Activated T-helper 1 cell treated with anti-CD3 and anti-CD28 coated beads, Interleukin-2, amount 50 U/mL, for 16 hours (primary cell): ENCODE data around the gene MGARP.
A peak's percentile ranks its signal among the peaks of the same experiment; 100 is the strongest.
"Not testable (repeated sequence)": the region's sequence is repeated elsewhere in the genome, so short reads cannot be mapped to it uniquely, and the experiment has no call there.

ENCODE experiments used
- DNase-seq, 2 donors: peaks; one replicate each; pipeline ENCODE4 v3.0.0-alpha.2; 2020; ENCODE audit warnings: low read depth in 1 of 2, low spot score in 1 of 2

MGARP gene

DNA sequence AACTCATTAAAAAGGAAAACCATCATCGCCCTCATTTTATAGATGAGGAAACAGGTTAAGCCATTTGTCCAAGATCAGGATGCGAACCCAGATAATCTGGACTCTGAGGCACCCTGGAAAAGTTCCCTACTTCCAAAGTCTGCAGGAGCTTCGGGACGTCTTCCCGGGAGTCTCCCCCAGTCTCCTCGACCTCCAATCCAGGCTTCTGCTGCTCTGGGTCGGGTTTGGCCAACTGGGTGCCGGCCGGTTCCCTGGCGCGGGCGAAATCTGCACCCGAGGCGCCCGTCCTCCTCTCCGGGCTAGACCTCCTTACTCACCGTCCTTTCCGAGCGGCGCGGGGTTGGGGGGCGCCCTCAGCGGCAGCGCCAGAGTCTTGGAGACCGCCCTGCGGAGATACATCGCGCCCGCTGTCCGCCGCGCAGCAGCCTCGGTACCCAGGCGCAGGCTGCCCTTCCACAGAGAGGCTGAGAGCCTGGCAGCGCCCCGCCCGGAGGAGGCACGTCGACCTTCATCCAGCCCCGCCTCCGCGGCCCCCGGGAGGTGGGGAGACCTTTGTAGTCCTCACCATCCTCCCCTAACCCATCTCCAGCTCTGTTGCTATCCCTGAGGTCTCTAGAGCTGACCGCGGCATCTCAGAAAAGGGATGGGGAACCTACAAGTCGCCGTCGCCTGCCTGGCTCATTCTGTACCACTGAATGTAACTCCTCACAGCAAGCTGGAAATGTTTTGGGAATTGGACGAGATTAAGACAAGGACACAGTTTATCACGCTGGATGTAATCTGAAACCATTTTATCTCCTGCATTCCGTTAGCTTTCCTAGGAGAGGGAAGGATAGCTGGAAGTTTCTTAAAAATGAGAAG lies at the start of gene MGARP:
Gene MGARP (minus strand): TSS at position 466 of the 861 bp plus-strand sequence. CDS start 67 bp downstream, at position 399.
- DNase-seq = no peak

GRCh38 chr4:139329665-139330200 lies 49.7 kb upstream of the MGARP start:
- no peak for DNase-seq

DNA sequence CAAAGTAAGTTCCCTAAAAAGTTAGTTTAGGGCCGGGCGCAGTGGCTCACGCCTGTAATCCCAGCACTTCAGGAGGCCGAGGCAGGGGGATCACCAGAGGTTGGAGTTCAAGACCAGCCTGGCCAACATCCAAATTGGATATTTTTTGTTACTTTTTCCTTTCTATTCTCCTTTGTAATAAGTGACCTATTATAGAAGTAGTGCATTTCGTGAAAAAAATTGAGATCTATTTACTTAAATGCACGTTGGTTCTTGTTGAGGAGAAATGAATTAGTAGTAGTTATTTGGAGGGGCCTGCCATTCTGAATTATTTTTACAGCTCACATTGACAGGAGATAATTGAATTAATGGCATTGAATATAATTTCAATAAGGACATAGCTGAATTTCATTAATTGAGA lies 44.6 kb upstream of the MGARP start:
- no peak for DNase-seq

DNA sequence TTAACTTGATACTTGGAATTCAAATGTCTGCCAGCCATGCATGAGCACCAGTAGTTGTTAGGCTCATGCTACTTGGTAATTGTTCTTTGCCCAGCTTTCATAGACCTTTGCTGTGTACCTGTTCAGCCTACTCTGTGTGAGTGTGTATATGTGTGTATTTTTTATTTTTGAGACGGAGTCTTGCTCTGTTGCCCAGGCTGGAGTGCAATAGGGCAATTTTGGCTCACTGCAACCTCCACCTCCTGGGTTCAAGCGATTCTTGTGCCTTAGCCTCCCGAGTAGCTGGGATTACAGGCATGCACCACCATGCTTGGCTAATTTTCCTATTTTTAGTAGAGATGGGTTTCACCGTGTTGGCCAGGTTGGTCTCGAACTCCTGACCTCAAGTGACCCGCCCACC lies 42.5 kb upstream of the MGARP start:
- not testable (repeated sequence) for DNase-seq

GRCh38 chr4:139322070-139322469 lies 42.0 kb upstream of the MGARP start:
- not testable (repeated sequence) for DNase-seq

DNA sequence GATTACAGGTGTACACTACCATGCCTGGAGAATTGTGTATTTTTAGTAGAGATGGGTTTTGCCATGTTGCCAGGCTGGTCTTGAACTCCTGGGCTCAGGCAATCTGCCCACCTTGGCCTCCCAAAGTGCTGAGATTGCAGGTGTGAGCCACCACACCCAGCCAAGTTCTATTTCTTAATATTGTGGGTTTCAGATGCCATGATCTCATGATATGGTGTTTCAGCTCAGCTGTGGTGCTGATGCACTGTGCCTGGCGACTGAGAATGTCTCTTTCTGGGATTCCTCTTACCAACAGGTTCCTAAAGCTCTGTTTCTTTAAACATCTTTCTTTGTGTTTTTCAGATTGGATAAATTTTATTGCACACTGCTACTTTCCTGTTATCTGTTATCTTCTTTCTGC lies 39.5 kb upstream of the MGARP start:
- no peak for DNase-seq

- no peak for DNase-seq
Measured at GRCh38 chr4:139317635-139318034, 37.6 kb upstream of the MGARP start.

GRCh38 chr4:139316733-139317132 lies 36.7 kb upstream of the MGARP start:
- no peak for DNase-seq

- no peak for DNase-seq
Measured at GRCh38 chr4:139315221-139315675, 35.2 kb upstream of the MGARP start.

GRCh38 chr4:139314047-139314800 lies 34.2 kb upstream of the MGARP start:
- DNase-seq = no peak

GRCh38 chr4:139313414-139313813 lies 33.4 kb upstream of the MGARP start:
- DNase-seq = not testable (repeated sequence)

GRCh38 chr4:139312552-139313332 lies 32.7 kb upstream of the MGARP start:
- no peak for DNase-seq

DNA sequence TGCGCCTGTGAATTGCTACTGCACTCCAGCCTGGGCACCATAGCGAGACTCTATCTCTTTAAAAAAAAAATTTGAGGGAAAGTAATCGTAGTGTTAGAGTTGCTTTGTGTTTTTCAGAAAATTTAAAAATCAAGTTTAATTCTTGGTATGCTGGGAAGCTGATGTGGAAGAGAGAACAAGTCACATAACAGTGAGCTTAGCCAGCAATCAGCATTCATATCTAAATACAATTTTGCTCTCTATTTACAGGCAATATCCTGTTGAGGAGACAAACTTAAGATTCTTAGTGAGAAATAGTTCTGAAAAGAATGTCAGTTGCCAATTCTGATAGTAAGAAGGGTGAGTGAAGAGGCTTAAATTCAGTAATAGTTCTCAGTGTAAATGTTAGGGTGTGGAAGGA lies 31.9 kb upstream of the MGARP start:
- DNase-seq = no peak

- DNase-seq = no peak
Measured at GRCh38 chr4:139304920-139305319, 24.9 kb upstream of the MGARP start.

GRCh38 chr4:139301821-139302611 lies 22.0 kb upstream of the MGARP start, which contains the start of gene NDUFC1:
Gene NDUFC1, minus strand, starts transcription at chr4:139302477. Its CDS starts 6,679 bp downstream, at chr4:139295798.
- peak; percentile 32 to 50 for DNase-seq

- peak; percentile 91 to 96 for DNase-seq
Measured at GRCh38 chr4:139301113-139301820, 21.2 kb upstream of the MGARP start, which contains the start of gene NAA15. Gene NAA15, plus strand, starts transcription at chr4:139301505. Its CDS starts 273 bp downstream, at chr4:139301778.

DNA sequence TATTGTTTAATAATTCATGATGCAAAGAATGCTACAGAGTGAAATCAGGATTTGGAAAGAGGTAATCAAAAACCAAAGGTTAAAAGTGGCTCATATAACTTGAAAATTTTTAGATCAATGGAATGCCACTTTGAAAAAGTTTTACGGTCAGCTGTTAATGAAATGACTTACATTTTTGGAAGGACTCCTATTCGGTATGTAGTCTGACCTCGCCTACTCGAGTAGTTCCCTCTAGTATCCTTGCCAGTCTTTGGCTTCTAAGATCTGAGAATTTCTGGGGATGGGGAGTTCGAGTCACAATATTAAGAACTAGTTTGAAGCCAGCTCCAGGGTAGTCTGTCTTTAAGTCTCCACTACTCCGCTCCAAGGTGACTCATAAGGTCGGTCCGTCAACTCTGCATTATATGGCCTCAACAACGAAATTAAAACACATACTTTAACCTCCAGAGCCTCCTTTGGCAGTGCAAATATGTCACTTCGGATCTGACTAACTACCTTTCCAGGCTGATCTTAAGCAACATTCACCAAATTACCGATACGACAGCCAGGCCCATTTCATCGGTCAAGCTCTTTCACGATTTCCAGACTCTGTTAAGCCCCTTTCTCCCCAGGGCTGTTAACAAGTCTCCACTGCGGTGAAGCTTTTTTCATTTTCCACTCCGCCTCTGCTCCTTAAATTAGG lies 20.5 kb upstream of the MGARP start:
- no peak for DNase-seq

DNA sequence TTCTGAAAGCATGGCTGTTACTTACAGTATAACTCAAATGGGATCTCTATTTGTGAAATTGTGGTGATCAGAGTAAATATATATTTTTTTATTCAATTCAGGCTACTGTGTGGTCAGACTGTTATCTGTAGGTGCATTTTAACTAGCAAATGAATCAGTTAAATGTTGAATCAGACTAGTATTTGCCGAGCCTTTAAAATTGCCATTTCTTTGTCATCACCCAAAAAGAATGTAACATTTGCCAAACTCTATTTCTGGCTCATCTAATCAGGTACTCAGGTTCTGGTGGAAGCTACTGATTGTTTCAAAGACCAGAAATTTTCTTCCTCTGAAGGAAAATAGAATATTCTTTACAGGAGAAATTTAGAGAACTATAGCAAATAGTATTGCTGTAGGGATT lies 19.5 kb upstream of the MGARP start:
- no peak for DNase-seq

DNA sequence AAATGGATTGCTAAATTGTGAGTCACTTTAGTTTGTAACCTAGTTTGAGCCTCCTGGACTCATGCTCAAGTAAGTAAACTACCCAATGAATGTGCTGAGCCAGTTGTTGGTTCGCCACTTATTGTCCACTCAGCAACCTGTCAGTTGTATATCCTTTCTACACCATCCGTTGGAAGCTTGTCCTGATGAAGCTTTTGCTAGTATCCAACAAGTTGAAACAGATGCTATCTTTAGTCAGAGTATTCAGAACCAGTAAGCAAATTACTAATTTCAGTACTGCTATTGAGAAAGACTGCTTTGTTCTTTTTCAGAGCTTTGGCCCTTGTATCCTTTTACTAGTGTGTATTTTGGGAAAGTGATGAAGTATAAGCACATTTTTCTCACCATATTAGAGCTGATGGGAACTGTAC lies 17.0 kb upstream of the MGARP start:
- DNase-seq = no peak
